Activated naive CD4-positive, alpha-beta T cell treated with anti-CD3 and anti-CD28 coated beads, Interleukin-2, amount 50 U/mL, for 24 hours (primary cell): Measurements from ENCODE around the gene QTRT2.

Experiments used
- H3K27ac Mint-ChIP-seq: one replicate; pipeline ENCODE4 v1.8.0; 2021; ENCODE audit warnings: mild to moderate bottlenecking, mixed read lengths
- H3K27me3 Mint-ChIP-seq: one replicate; pipeline ENCODE4 v1.8.0; 2021; ENCODE audit warnings: mixed read lengths
- H3K36me3 Mint-ChIP-seq: one replicate; pipeline ENCODE4 v1.8.0; 2021; ENCODE audit warnings: mixed read lengths
- H3K4me1 Mint-ChIP-seq: one replicate; pipeline ENCODE4 v1.8.0; 2021; ENCODE audit warnings: mixed read lengths
- H3K4me3 Mint-ChIP-seq: one replicate; pipeline ENCODE4 v1.8.0; 2021; ENCODE audit warnings: mild to moderate bottlenecking, mixed read lengths
- H3K9me3 Mint-ChIP-seq: one replicate; pipeline ENCODE4 v1.8.0; 2021; ENCODE audit warnings: mixed read lengths

QTRT2 gene

DNA sequence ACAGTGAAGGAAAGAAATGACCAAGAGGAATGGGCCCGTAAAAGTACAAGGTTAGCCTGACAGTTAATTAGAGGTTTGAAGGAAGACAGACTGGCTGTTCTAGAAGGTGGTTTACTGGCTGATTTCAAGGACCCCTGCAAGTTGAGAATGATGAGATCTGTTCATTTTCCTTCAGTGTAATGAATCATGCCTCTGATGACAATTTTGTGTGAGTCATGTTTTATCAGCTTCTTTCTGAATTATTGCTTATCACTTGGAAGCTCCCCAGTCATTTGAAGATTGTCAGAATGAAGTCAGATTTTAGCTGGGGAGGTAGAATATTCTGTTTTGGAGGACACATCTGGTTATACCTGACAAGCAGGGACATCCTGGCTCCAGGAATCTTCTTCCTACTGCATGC is 71.7 kb downstream of the QTRT2 start:
- Mint-ChIP-seq H3K36me3 (no peaks in the 10 kb centered on the region), H3K9me3 (no peaks in the 10 kb centered on the region), H3K4me3 (no peak overlapping the region), H3K27ac (no peak overlapping the region), H3K27me3 (no peaks in the 10 kb centered on the region), H3K4me1 (no peaks in the 10 kb centered on the region)

DNA sequence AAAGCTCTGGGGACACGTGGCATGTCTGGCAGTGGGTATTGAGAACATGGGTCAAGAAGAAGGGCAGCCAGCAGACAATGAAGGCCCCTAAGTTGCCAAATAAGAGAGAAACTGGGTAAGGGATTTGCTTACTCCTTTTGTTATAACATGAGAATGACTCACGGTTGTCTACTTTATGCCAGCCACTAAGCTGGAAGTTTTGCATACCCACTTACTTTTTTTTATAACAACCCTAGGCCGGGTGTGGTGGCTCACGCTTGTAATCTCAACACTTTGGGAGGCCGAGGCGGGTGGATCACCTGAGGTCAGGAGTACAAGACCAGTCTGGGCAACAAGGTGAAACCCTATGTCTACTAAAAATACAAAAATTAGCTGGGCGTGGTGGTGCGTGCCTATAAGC is 72.3 kb downstream of the QTRT2 start:
- H3K36me3 Mint-ChIP-seq: no peaks in the 10 kb centered on the region
- no peaks in the 10 kb centered on the region for H3K4me1 Mint-ChIP-seq
- peaks cover 1% of the 10 kb centered on the region for H3K27me3 Mint-ChIP-seq
- H3K9me3 Mint-ChIP-seq: no peaks in the 10 kb centered on the region
- H3K27ac Mint-ChIP-seq: no peak overlapping the region
- no peak overlapping the region for H3K4me3 Mint-ChIP-seq

DNA sequence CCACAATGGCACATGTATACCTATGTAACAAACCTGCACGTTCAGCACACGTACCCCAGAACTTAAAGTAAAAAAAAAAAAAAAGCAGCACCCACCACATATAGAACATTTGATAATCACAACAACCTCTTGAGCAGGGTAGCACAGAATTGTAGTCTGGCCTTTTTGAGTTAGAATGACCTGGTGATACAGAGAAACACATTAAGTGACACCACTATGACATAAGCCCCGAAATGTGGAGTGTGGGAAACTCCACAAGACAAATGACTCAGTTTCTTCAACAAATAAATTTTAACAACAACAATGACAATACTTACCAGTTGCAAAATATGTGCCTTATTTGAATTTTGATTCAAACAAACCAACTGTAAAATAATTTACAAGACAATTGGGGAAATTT is 76.0 kb downstream of the QTRT2 start:
- Mint-ChIP-seq H3K27ac (no peak overlapping the region), H3K4me3 (no peak overlapping the region), H3K9me3 (no peaks in the 10 kb centered on the region), H3K4me1 (no peaks in the 10 kb centered on the region), H3K36me3 (no peaks in the 10 kb centered on the region), H3K27me3 (peaks cover 1% of the 10 kb centered on the region)

DNA sequence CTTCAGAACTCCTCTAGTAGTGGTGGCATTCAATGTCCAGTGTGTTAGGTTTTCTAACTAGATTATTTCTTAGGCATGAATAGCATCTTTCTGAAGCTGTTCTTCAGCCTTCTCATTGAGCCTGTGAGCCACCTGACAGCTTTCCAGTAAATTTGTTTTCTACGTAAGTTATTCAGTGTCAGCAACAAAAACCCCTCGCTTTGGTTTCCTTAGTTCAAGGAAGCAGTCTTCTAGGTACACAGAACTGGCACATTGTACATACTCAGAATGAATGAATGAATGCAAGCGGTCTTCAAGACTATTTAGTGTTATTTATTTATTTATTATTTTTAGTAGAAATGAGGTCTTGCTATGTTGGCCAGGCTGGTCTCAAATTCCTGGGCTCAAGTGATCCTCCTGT is 77.4 kb downstream of the QTRT2 start:
- no peaks in the 10 kb centered on the region for H3K9me3 Mint-ChIP-seq
- H3K36me3 Mint-ChIP-seq: no peaks in the 10 kb centered on the region
- H3K4me1 Mint-ChIP-seq: no peaks in the 10 kb centered on the region
- no peak overlapping the region for H3K4me3 Mint-ChIP-seq
- no peak overlapping the region for H3K27ac Mint-ChIP-seq
- H3K27me3 Mint-ChIP-seq: peaks cover 1% of the 10 kb centered on the region
